Kidney (tissue), 14 donors: Measurements from ENCODE around the gene TMPRSS4. TPM values are rescaled to one million over a fixed set of nuclear protein-coding genes. Genes with fewer than 3 reads are reported as not detected.

Experiments
- DNase-seq, 5 donors: peaks; one replicate each; pipeline ENCODE4 v3.0.0-alpha.2; 2013 to 2020
- FAIRE-seq: peaks from 2 replicates; lab custom pipeline; 2012; peaks lifted over from hg19 to GRCh38; lab: Jason Lieb, UNC
- H3K27ac ChIP-seq, 2 donors: one replicate each; pipeline ENCODE4 v1.7.0; 2013; ENCODE audit warnings: low read depth in 2 of 2, low read length in 2 of 2, inconsistent platforms in 1 of 2
- H3K27me3 ChIP-seq: one replicate; pipeline ENCODE4 v1.7.1; 2013; ENCODE audit warnings: low read length, inconsistent platforms; ENCODE audit not compliant: control insufficient read depth, insufficient read depth
- H3K36me3 ChIP-seq, 3 donors: one replicate each; pipeline versions ENCODE4 v1.7.0 to v1.7.1; 2013; ENCODE audit warnings: low read length in 3 of 3, control low read depth in 1 of 3, inconsistent platforms in 1 of 3; ENCODE audit not compliant: insufficient read depth in 3 of 3, control insufficient read depth in 2 of 3
- H3K4me1 ChIP-seq, 3 donors: one replicate each; pipeline versions ENCODE4 v1.7.0 to v1.7.1; 2013; ENCODE audit warnings: low read length in 3 of 3, inconsistent platforms in 1 of 3, low read depth in 1 of 3; ENCODE audit not compliant: control insufficient read depth in 2 of 3, insufficient read depth in 2 of 3
- H3K4me3 ChIP-seq, 3 donors: one replicate each; pipeline versions ENCODE4 v1.7.0 to v1.8.1; 2013; ENCODE audit warnings: low read length in 3 of 3, control low read depth in 1 of 3, inconsistent platforms in 1 of 3
- H3K9ac ChIP-seq, 3 donors: one replicate each; pipeline versions ENCODE4 v1.7.0 to v1.7.1; 2013; ENCODE audit warnings: low read length in 3 of 3, control low read depth in 1 of 3, inconsistent platforms in 1 of 3
- H3K9me3 ChIP-seq, 3 donors: one replicate each; pipeline versions ENCODE4 v1.7.0 to v1.7.1; 2013; ENCODE audit warnings: low read length in 3 of 3, control low read depth in 1 of 3, inconsistent platforms in 1 of 3; ENCODE audit not compliant: control insufficient read depth in 2 of 3, insufficient read depth in 1 of 3
- CTCF ChIP-seq: IDR thresholded peaks from 3 replicates; pipeline ENCODE4 v1.5.1; 2012; ENCODE audit warnings: mild to moderate bottlenecking, moderate library complexity, borderline replicate concordance; ENCODE audit not compliant: insufficient read depth; ENCODE audit errors: extremely low read depth
- intact Hi-C: fragments of 100-400 bp; cut with DNase I; formaldehyde crosslinking; loops from one replicate; pipeline ENCODE4 v1.11.1; 2022
- polyA plus RNA-seq: library from polyadenylated mRNA; stranded (reverse); fragments of 350-450 nt; fragmentation: Illumina TruSeq; extraction: RNeasy Lipid Tissue Mini Kit (QIAGEN cat#74804); gene quantifications from one replicate; pipeline ENCODE4 v1.2.3, GENCODE V29; 2014; ENCODE audit warnings: low read depth, low replicate concordance; ENCODE audit not compliant: insufficient read depth
- total RNA-seq: library from RNA; stranded (reverse); fragmentation: NEBNext Ultra II Directional; extraction: Animal tissue kit (Norgen Biotek cat#: 25700); gene quantifications from one replicate; pipeline ENCODE4 v1.2.1, GENCODE V29; 2021
- donor health status: control.
- donor health status: control.
- donor health status: control.
- donor health status: control.
- donor health status: control.
- donor health status: DM: yes; HTN: yes; CAD: no.
- donor health status: Normal renal cell carcinoma (clear cell type).

Gene TMPRSS4
- total and polyA plus RNA-seq, 2 donors from 2014 or later = 27.8 to 234 TPM

- no peak for FAIRE-seq
- Histone ChIP-seq H3K27me3 (no peaks in the 10 kb centered on the region), H3K9me3 (no peaks in the 10 kb centered on the region), H3K9ac (no peak overlapping the region), H3K27ac (no peak overlapping the region), H3K4me1 (no peaks in the 10 kb centered on the region), H3K36me3 (no peaks in the 10 kb centered on the region), H3K4me3 (no peak overlapping the region)
- no peak for DNase-seq
- intact Hi-C loops = no loop called here
- no peak for TF ChIP-seq CTCF
These were observed 30.6 kb upstream of the TMPRSS4 start for GRCh38 chr11:118046051-118046963.

- TF ChIP-seq CTCF = no peak
- no peak for DNase-seq
- no peaks in the 10 kb centered on the region for H3K4me1 ChIP-seq
- H3K9ac ChIP-seq = no peak overlapping the region
- no peaks in the 10 kb centered on the region for H3K9me3 ChIP-seq
- H3K4me3 ChIP-seq = no peak overlapping the region
- FAIRE-seq = no peak
- H3K27me3 ChIP-seq = no peaks in the 10 kb centered on the region
- intact Hi-C loops = no loop called here
- no peaks in the 10 kb centered on the region for H3K36me3 ChIP-seq
- H3K27ac ChIP-seq = no peak overlapping the region
These were observed 29.7 kb upstream of the TMPRSS4 start for GRCh38 chr11:118046964-118047700.

GRCh38 chr11:118047749-118048148 lies 29.1 kb upstream of the TMPRSS4 start:
- TF ChIP-seq CTCF = no peak
- H3K27me3 ChIP-seq = no peaks in the 10 kb centered on the region
- H3K9me3 ChIP-seq = no peaks in the 10 kb centered on the region
- H3K4me3 ChIP-seq = no peak overlapping the region
- intact Hi-C loops = no loop called here
- no peak for DNase-seq
- no peak overlapping the region for H3K9ac ChIP-seq
- no peak overlapping the region for H3K27ac ChIP-seq
- H3K4me1 ChIP-seq = no peaks in the 10 kb centered on the region
- FAIRE-seq = no peak
- H3K36me3 ChIP-seq = no peaks in the 10 kb centered on the region
